HepG2 (cell line): ENCODE data around the gene UBR7. TPM values are rescaled to one million over a fixed set of nuclear protein-coding genes. Genes with fewer than 3 reads are reported as not detected.

Experiments
- ATAC-seq: fragments of 200-7000 bp; cut with Tn5 transposase; 3 replicates; pipeline ENCODE4 v1.9.1; 2020; ENCODE audit warnings: mild to moderate bottlenecking, moderate library complexity
- BruUV-seq: library from RNA; stranded (reverse); fragments of 400-500 nt; replicated peaks from 2 replicates; lab custom pipeline; 2021; lab: Mats Ljungman, UMichigan
- CTCF ChIA-PET: fragments of 300-600 bp; formaldehyde crosslinking; extraction: SDS; loops from one replicate; lab custom pipeline; 2021; ENCODE audit warnings: low total read pairs, inconsistent platforms, low intra/inter-chr PET ratio; lab: Yijun Ruan, JAX
- POLR2A ChIA-PET: fragments of 350-600 bp; sonication (Branson Sonifier 250); formaldehyde crosslinking; loops from one replicate; lab custom pipeline; 2020; ENCODE audit warnings: antibody characterized with exemption, inconsistent platforms; lab: Yijun Ruan, JAX
- DNase-seq: peaks from one replicate; pipeline ENCODE4 v3.0.0-alpha.2; 2015; ENCODE audit warnings: low spot score
- FAIRE-seq: peaks from 3 replicates; lab custom pipeline; 2011; peaks lifted over from hg19 to GRCh38; lab: Jason Lieb, UNC
- H2AFZ ChIP-seq: one replicate; pipeline ENCODE4 v1.6.1; 2011; ENCODE audit warnings: low read length, inconsistent platforms
- H3K27ac ChIP-seq: fragments of 300-600 bp; 3 replicates; pipeline ENCODE4 v1.8.0; 2011; ENCODE audit warnings: mixed run types, mild to moderate bottlenecking, mixed read lengths, low read length, inconsistent platforms; ENCODE audit not compliant: insufficient read depth; ENCODE audit errors: extremely low read length
- H3K27me3 ChIP-seq, 2 experiments: fragments of 200-600 bp in 1 of 2; 2 replicates in 1 of 2; 3 replicates in 1 of 2; pipeline versions ENCODE4 v1.6.0 to v1.8.0; 2011; ENCODE audit warnings: low read length in 2 of 2, mild to moderate bottlenecking in 2 of 2, moderate library complexity in 2 of 2, inconsistent platforms in 1 of 2; ENCODE audit not compliant: insufficient read depth in 2 of 2, control insufficient read depth in 1 of 2
- H3K36me3 ChIP-seq, 2 experiments: fragments of 200-600 bp in 1 of 2; replicated peaks in 1 of 2; 2 replicates in 1 of 2; 3 replicates in 1 of 2; pipeline versions ENCODE4 v1.5.1 to v1.8.0; 2011; ENCODE audit warnings: low read length in 2 of 2, inconsistent platforms in 1 of 2; ENCODE audit not compliant: insufficient read depth in 2 of 2, control insufficient read depth in 1 of 2
- H3K4me1 ChIP-seq: 2 replicates; pipeline ENCODE4 v1.5.1; 2012; ENCODE audit warnings: low read length, inconsistent platforms; ENCODE audit not compliant: insufficient read depth
- H3K4me2 ChIP-seq: 2 replicates; pipeline ENCODE4 v1.6.0; 2011; ENCODE audit warnings: low read depth, low read length, inconsistent platforms
- H3K4me3 ChIP-seq, 3 experiments: fragments of 200-600 bp in 1 of 3; sonication (generic), shearing (Covaris generic) in 1 of 3; replicated peaks in 1 of 3; 2 replicates each; pipeline ENCODE4 v1.5.1; 2011 to 2016; ENCODE audit warnings: low read length in 3 of 3, inconsistent platforms in 2 of 3, low read depth in 2 of 3, mild to moderate bottlenecking in 2 of 3, control low read depth in 1 of 3, mixed read lengths in 1 of 3; ENCODE audit not compliant: insufficient read depth in 1 of 3
- H3K79me2 ChIP-seq: one replicate; pipeline ENCODE4 v1.6.1; 2011; ENCODE audit warnings: low read length, inconsistent platforms; ENCODE audit not compliant: insufficient read depth
- H3K9ac ChIP-seq: 2 replicates; pipeline ENCODE4 v1.6.0; 2011; ENCODE audit warnings: mild to moderate bottlenecking, low read depth, low read length, inconsistent platforms; ENCODE audit not compliant: insufficient read depth
- H3K9me3 ChIP-seq: 2 replicates; pipeline ENCODE4 v1.5.1; 2012; ENCODE audit warnings: mild to moderate bottlenecking, low read length
- H4K20me1 ChIP-seq: 2 replicates; pipeline ENCODE4 v1.6.0; 2011; ENCODE audit warnings: inconsistent platforms, mild to moderate bottlenecking, low read length, moderate library complexity; ENCODE audit not compliant: insufficient read depth
- CEBPB ChIP-seq: IDR thresholded peaks from 2 replicates; pipeline ENCODE4 v1.6.1; 2011; ENCODE audit warnings: low read depth, low read length, improper control_type of control experiment, borderline replicate concordance
- HNF4A ChIP-seq: sonication (generic); formaldehyde crosslinking; IDR thresholded peaks from 2 replicates; pipeline ENCODE4 v1.4.0; 2020; ENCODE audit warnings: missing genetic modification reagents
- PHF5A ChIP-seq: IDR thresholded peaks from one replicate; pipeline ENCODE4 v1.6.1; 2018; ENCODE audit warnings: low read depth, missing genetic modification reagents; ENCODE audit not compliant: unreplicated experiment
- ZNF121 ChIP-seq: sonication (generic); formaldehyde crosslinking; IDR thresholded peaks from 2 replicates; pipeline ENCODE4 v1.5.0; 2020; ENCODE audit warnings: mild to moderate bottlenecking, missing genetic modification reagents
- ZNF34 ChIP-seq: sonication (generic); formaldehyde crosslinking; IDR thresholded peaks from 2 replicates; pipeline ENCODE4 v1.4.0; 2020; ENCODE audit warnings: mild to moderate bottlenecking, missing genetic modification reagents, borderline replicate concordance
- ZNF350 ChIP-seq: sonication (generic); formaldehyde crosslinking; IDR thresholded peaks from 2 replicates; pipeline ENCODE4 v1.4.0; 2020; ENCODE audit warnings: mild to moderate bottlenecking, low read depth, missing genetic modification reagents, borderline replicate concordance
- ZNF362 ChIP-seq: sonication (generic); formaldehyde crosslinking; IDR thresholded peaks from 2 replicates; pipeline ENCODE4 v1.4.0; 2020; ENCODE audit warnings: missing genetic modification reagents, mild to moderate bottlenecking, borderline replicate concordance
- ZNF841 ChIP-seq: sonication (generic); formaldehyde crosslinking; IDR thresholded peaks from 2 replicates; pipeline ENCODE4 v1.8.1; 2023; ENCODE audit warnings: missing genetic modification reagents, borderline replicate concordance
- WGBS: methylation state at CpG from one replicate; pipeline ENCODE4 v1.1.6; 2017; ENCODE audit warnings: low lambda C conversion rate; 5-methylcytosine and 5-hydroxymethylcytosine counted together
- in situ Hi-C: cut with HindIII; loops from 2 replicates; pipeline ENCODE4 v1.10.0; 2017; ENCODE audit warnings: low pct_unique_long_range_greater_than_20kb; ENCODE audit not compliant: extremely low pct_ligation_motif_present
- intact Hi-C: fragments of 100-400 bp; cut with micrococcal nuclease; formaldehyde crosslinking; loops from one replicate; pipeline ENCODE4 v1.10.0; 2022; ENCODE audit not compliant: unreplicated experiment
- polyA plus RNA-seq, 8 experiments: library from polyadenylated mRNA; depleted of rRNA in 3 of 8; stranded (reverse) in 7 of 8; unstranded in 1 of 8; fragments of >200 nt; fragmentation: Illumina TruSeq in 4 of 8; extraction: Trizol in 4 of 8; gene quantifications; 2 replicates each; pipeline versions ENCODE4 v1.2.1 to v1.2.3, GENCODE V29; 2011 to 2016; ENCODE audit warnings: low read depth in 4 of 8, missing spikeins in 1 of 8, mixed read lengths in 1 of 8; ENCODE audit not compliant: insufficient read depth in 1 of 8
- total RNA-seq, 5 experiments: library from RNA; depleted of rRNA; stranded (reverse); fragments of >200 nt; fragmentation: Illumina TruSeq; extraction: Trizol; gene quantifications; 2 replicates each; pipeline ENCODE4 v1.2.3, GENCODE V29; 2016; ENCODE audit warnings: low read depth in 1 of 5
- TF ChIP-seq, protein P1 (sequence below): sonication (generic); formaldehyde crosslinking; IDR thresholded peaks from 2 replicates; pipeline ENCODE4 v1.5.0; 2020; ENCODE audit warnings: missing genetic modification reagents, mild to moderate bottlenecking, borderline replicate concordance

The UBR7 gene
- total and polyA plus RNA-seq, 2 of the 13 experiments (the other 11 are each of a cell fraction or from before 2014, with no cell fraction given): 11.0 to 19.7 TPM

- ChIA-PET POLR2A (interaction anchor here (0.9 kb wide), 1 partner anchor 12 kb away, joined by 3 read pairs; the partner anchor contains the start of gene UBR7), CTCF (no interaction called here)
- Histone ChIP-seq H4K20me1 (no peaks in the 10 kb centered on the region), H3K4me2 (no peak overlapping the region), H3K27ac (no peak overlapping the region), H3K9me3 (no peaks in the 10 kb centered on the region), H3K36me3 (no peaks in the 10 kb centered on the region), H3K9ac (no peak overlapping the region), H3K4me1 (peaks cover 12% of the 10 kb centered on the region), H3K27me3 (no peaks in the 10 kb centered on the region), H3K79me2 (no peaks in the 10 kb centered on the region), H2AFZ (no peak overlapping the region), H3K4me3 (no peak overlapping the region)
- intact Hi-C loops (no loop called here), in situ Hi-C loops (no loop called here)
- TF ChIP-seq HNF4A (CRISPR knock-in tag): peak; percentile 10; the same call in 1 of the 2 replicates
- no peak for TF ChIP-seq ZNF362 (CRISPR knock-in tag)
- peak; percentile 3; the same call in 1 of the 2 replicates for TF ChIP-seq CEBPB
- TF ChIP-seq ZNF121 (CRISPR knock-in tag): peak; percentile 83; the same call in 1 of the 2 replicates
- no TSS peak for BruUV-seq
- WGBS: no CpG with 5 or more reads among the region's 1 CpG
- ATAC-seq: no peak
- no peak for DNase-seq
- no peak for FAIRE-seq
Observed at GRCh38 chr14:93195316-93195999, 11.6 kb upstream of the UBR7 start.

DNA sequence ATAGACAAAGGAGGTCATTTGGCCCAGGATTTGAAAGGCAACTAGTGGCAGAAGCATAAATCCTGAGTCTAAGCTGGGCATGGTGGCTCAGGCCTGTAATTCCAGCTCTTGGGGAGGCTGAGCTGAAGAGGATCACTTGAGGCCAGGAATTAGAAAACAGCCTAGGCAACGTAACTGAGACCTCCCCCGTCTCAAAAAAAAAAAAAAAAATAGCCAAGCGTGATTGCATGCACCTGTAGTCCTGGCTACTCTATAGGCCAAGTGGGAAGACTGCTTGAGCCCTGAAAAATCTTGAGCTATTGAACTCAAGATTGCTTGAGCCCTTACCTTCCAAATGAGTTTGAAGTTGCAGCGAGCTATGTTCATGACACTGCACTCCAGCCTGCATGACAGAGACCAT lies 8.0 kb upstream of the UBR7 start:
- intact Hi-C loops: no loop called here
- no peak overlapping the region for H3K27ac ChIP-seq
- H3K9me3 ChIP-seq: no peaks in the 10 kb centered on the region
- no peak overlapping the region for H3K9ac ChIP-seq
- in situ Hi-C loops: no loop called here
- H3K79me2 ChIP-seq: no peaks in the 10 kb centered on the region
- H3K4me1 ChIP-seq: peaks cover 12% of the 10 kb centered on the region
- ChIA-PET CTCF (no interaction called here), POLR2A (interaction anchor here (1.2 kb wide), 1 partner anchor 14 kb away, joined by 3 read pairs; the partner anchor contains the start of genes LYSET and MOAP1)
- FAIRE-seq (no peak), ATAC-seq (no peak), DNase-seq (no peak)
- no peak overlapping the region for H3K4me2 ChIP-seq
- no peaks in the 10 kb centered on the region for H4K20me1 ChIP-seq
- WGBS: 96% methylated on average over 4 of the region's 4 CpGs
- H3K27me3 ChIP-seq: no peaks in the 10 kb centered on the region
- H3K36me3 ChIP-seq: no peaks in the 10 kb centered on the region
- BruUV-seq: no TSS peak
- H2AFZ ChIP-seq: no peak overlapping the region
- TF ChIP-seq, protein P1, sequence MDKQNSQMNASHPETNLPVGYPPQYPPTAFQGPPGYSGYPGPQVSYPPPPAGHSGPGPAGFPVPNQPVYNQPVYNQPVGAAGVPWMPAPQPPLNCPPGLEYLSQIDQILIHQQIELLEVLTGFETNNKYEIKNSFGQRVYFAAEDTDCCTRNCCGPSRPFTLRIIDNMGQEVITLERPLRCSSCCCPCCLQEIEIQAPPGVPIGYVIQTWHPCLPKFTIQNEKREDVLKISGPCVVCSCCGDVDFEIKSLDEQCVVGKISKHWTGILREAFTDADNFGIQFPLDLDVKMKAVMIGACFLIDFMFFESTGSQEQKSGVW (CRISPR knock-in tag): no peak
- no peak for TF ChIP-seq ZNF34
- no peak for TF ChIP-seq PHF5A (CRISPR knock-in tag)
- no peak for TF ChIP-seq ZNF841 (CRISPR knock-in tag)
- no peak for TF ChIP-seq ZNF350 (CRISPR knock-in tag)
- no peak overlapping the region for H3K4me3 ChIP-seq
